Transverse colon (tissue), 4 donors: ENCODE data around the gene ZNF761. TPM values are rescaled to one million over a fixed set of nuclear protein-coding genes. Genes with fewer than 3 reads are reported as not detected.
"Not testable (repeated sequence)": the region's sequence is repeated elsewhere in the genome, so short reads cannot be mapped to it uniquely, and the experiment has no call there.

Source experiments
- DNase-seq: peaks from one replicate; pipeline ENCODE4 v3.0.0-alpha.2; 2019
- H3K27ac ChIP-seq, 4 donors: fragments of 200-600 bp; sonication (generic); 2 replicates each; pipeline ENCODE4 v1.5.1; 2016 to 2018; ENCODE audit warnings: inconsistent platforms in 4 of 4
- H3K27me3 ChIP-seq: fragments of 200-600 bp; sonication (generic); 2 replicates; pipeline ENCODE4 v1.5.1; 2017; ENCODE audit warnings: inconsistent platforms
- H3K36me3 ChIP-seq, 4 donors: fragments of 200-600 bp; sonication (generic); 2 replicates each; pipeline ENCODE4 v1.5.1; 2017 to 2019; ENCODE audit warnings: inconsistent platforms in 4 of 4
- H3K4me1 ChIP-seq, 4 donors: fragments of 200-600 bp; sonication (generic); 2 replicates each; pipeline ENCODE4 v1.5.1; 2017 to 2020; ENCODE audit warnings: inconsistent platforms in 4 of 4
- H3K4me3 ChIP-seq, 4 donors: fragments of 200-600 bp; sonication (generic); 1 replicate in 1 of 4; 2 replicates in 3 of 4; pipeline versions ENCODE4 v1.5.1 to v1.6.1; 2017 to 2019; ENCODE audit warnings: inconsistent platforms in 4 of 4
- H3K9me3 ChIP-seq, 2 donors: fragments of 200-600 bp; sonication (generic); 2 replicates each; pipeline ENCODE4 v1.5.1; 2017 to 2019; ENCODE audit warnings: inconsistent platforms in 2 of 2
- EP300 ChIP-seq: sonication (generic); formaldehyde crosslinking; IDR thresholded peaks from one replicate; pipeline ENCODE4 v1.6.1; 2017; ENCODE audit warnings: antibody characterized with exemption, low read depth
- POLR2A ChIP-seq: fragments of 450-650 bp; IDR thresholded peaks from one replicate; pipeline ENCODE4 v1.6.1; 2016; ENCODE audit warnings: antibody characterized with exemption, mild to moderate bottlenecking, moderate library complexity
- POLR2AphosphoS5 ChIP-seq, 3 donors: sonication (generic); formaldehyde crosslinking; IDR thresholded peaks; one replicate each; pipeline ENCODE4 v1.6.1; 2016; ENCODE audit warnings: antibody characterized with exemption in 3 of 3
- WGBS, 2 donors: methylation state at CpG; one replicate each; pipeline ENCODE4 v1.1.5; 2018; ENCODE audit warnings: low coverage in 1 of 2; 5-methylcytosine and 5-hydroxymethylcytosine counted together
- in situ Hi-C, 4 donors: fragments of 200-750 bp; cut with MboI; loops; one replicate each; pipeline versions ENCODE4 v1.15.0 to v1.15.1; 2017; ENCODE audit warnings: low sequenced_read_pairs in 3 of 4, low pct_ligation_motif_present in 1 of 4, low pct_unique_long_range_greater_than_20kb in 1 of 4
- intact Hi-C: fragments of 100-400 bp; cut with DNase I; formaldehyde crosslinking; loops from one replicate; pipeline ENCODE4 v1.15.1; 2023; ENCODE audit warnings: low total_unique reads
- total RNA-seq, 4 donors: library from RNA; depleted of rRNA; stranded (reverse); fragments of >200 nt; gene quantifications; one replicate each; pipeline ENCODE4 v1.1.0, GENCODE V29; 2016
- TF ChIP-seq, protein P1 (sequence below), 5 experiments: fragments of 200-600 bp in 3 of 5; fragments of 450-650 bp in 2 of 5; sonication (generic) in 3 of 5; IDR thresholded peaks; 1 replicate in 2 of 5; 2 replicates in 3 of 5; pipeline ENCODE4 v1.5.1; 2016 to 2017; ENCODE audit warnings: antibody characterized with exemption in 5 of 5, inconsistent platforms in 3 of 5, mild to moderate bottlenecking in 2 of 5, moderate library complexity in 1 of 5

ZNF761 gene
- total RNA-seq, 4 donors from 2014 or later, result 3.0 to 15.1 (median 10.2) TPM

DNA sequence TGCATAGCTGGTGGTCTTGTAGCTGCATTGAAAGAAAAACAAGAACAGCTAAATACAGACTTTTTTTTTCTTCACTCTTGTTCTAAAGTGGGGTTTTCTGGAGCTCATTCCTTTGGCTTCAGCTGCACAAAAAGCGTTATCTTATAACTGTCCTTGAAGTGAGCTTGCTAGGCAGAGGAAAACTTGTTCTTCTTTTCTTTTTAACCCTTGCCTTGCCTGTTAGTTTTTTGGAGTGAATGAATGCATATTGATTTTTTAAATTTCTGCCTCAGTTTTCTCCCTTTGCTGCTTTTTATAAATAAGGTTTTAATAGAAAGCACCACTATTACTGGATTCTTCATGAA, 35.3 kb upstream of the ZNF761 start:
- 0 to 17% methylated on average over 1 of the region's 1 CpG for whole genome bisulfite sequencing, 2 donors
- TF ChIP-seq, protein P1, sequence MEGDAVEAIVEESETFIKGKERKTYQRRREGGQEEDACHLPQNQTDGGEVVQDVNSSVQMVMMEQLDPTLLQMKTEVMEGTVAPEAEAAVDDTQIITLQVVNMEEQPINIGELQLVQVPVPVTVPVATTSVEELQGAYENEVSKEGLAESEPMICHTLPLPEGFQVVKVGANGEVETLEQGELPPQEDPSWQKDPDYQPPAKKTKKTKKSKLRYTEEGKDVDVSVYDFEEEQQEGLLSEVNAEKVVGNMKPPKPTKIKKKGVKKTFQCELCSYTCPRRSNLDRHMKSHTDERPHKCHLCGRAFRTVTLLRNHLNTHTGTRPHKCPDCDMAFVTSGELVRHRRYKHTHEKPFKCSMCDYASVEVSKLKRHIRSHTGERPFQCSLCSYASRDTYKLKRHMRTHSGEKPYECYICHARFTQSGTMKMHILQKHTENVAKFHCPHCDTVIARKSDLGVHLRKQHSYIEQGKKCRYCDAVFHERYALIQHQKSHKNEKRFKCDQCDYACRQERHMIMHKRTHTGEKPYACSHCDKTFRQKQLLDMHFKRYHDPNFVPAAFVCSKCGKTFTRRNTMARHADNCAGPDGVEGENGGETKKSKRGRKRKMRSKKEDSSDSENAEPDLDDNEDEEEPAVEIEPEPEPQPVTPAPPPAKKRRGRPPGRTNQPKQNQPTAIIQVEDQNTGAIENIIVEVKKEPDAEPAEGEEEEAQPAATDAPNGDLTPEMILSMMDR (IDR thresholded peaks at IDR 0.05), result no peak
- TF ChIP-seq POLR2AphosphoS5 (IDR thresholded peaks at IDR 0.05) (no peak), POLR2A (no peak), EP300 (no peak)
- H3K27ac ChIP-seq, result no peak overlapping the region
- peaks cover 0 to 33% (median 12%) of the 10 kb centered on the region in 4 donors for H3K36me3 ChIP-seq
- in situ Hi-C loops (no loop called here), intact Hi-C loops (no loop called here)
- H3K27me3 ChIP-seq, result no peaks in the 10 kb centered on the region
- peaks cover 3 to 8% of the 10 kb centered on the region in 2 donors for H3K9me3 ChIP-seq
- no peak for DNase-seq
- H3K4me1 ChIP-seq, result peaks cover 4 to 25% (median 17%) of the 10 kb centered on the region in 4 donors
- H3K4me3 ChIP-seq, result peak overlapping the region in 1 of 4 donors; percentile 92

DNA sequence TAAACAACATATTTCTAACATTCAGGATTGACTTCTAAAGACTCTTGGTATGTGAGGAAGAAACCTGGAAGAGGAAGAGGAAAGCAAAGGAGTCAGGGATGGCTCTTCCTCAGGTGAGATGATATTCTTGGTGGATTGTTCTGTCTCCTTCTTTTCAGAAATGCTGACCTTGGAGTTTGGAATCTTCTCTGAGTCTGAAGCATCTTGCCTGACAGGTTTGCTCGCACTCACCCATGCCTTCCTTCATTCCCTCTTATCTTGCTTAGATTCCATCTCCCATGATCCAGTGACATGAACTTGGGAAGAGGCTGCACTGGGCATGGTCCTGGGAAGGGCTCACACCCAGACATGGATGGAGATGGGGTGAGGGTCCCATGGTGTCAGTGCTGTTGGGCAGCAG, 33.9 kb upstream of the ZNF761 start:
- WGBS, 2 donors, result 96 to 100% methylated on average over 1 of the region's 1 CpG
- peaks cover 0 to 46% (median 18%) of the 10 kb centered on the region in 4 donors for H3K36me3 ChIP-seq
- intact Hi-C loops, result not testable (repeated sequence)

DNA sequence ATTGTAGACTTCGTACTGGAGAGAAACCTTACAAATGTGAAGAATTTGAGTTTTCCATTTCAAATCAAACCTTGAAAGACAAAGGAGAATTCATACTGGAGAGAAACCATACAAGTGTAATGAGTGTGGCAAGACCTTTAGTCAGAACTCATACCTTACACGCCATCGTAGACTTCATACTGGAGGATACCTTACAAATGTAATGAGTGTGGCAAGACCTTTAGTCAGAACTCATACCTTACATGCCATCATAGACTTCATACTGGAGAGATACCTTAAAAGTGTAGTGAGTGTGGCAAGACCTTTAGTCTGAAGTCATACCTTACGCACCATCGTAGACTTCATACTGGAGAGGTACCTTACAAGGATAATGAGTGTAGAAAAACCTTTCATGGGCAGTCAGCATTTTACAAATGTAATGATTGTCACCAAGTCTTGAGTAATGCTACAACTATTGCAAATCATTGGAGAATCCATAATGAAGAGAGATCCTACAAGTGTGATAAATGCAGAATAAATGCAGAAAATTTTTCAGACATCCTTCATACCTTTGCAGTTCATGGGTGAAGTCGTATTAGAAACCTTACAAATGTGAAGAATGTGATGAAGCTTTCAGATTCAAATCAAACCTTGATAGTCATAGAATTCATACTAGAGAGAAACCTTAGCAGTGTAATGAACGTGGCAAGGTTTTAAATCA, 22.1 kb upstream of the ZNF761 start:
- no peaks in the 10 kb centered on the region for H3K27me3 ChIP-seq
- H3K4me1 ChIP-seq, result no peaks in the 10 kb centered on the region
- H3K4me3 ChIP-seq, result no peak overlapping the region
- peaks cover 60 to 76% of the 10 kb centered on the region in 2 donors for H3K9me3 ChIP-seq
- H3K36me3 ChIP-seq, result peaks cover 0 to 35% (median 16%) of the 10 kb centered on the region in 4 donors
- no peak overlapping the region for H3K27ac ChIP-seq
- DNase-seq, result no peak
- WGBS, 2 donors, result 79 to 82% methylated on average over 6 to 7 of the region's 7 CpGs
- intact Hi-C loops (no loop called here), in situ Hi-C loops (loop anchor here in 2 of 4 donors (10.0 to 25.0 kb wide), 2 partner anchors 95 to 328 kb away; no protein-coding TSS in a partner anchor)
- TF ChIP-seq, protein P1 (IDR thresholded peaks at IDR 0.05), result no peak
- no peak for TF ChIP-seq POLR2A
- no peak for TF ChIP-seq EP300
- TF ChIP-seq POLR2AphosphoS5 (IDR thresholded peaks at IDR 0.05), result no peak

More for the DNA sequence above, 33.9 kb upstream of the ZNF761 start:
- H3K9me3 ChIP-seq, result peaks cover 5 to 14% of the 10 kb centered on the region in 2 donors
- H3K27ac ChIP-seq, H3K27me3 ChIP-seq, in situ Hi-C loops, H3K4me3 ChIP-seq, DNase-seq: not testable (repeated sequence)
- H3K4me1 ChIP-seq, result peaks cover 4 to 25% (median 17%) of the 10 kb centered on the region in 4 donors

DNA sequence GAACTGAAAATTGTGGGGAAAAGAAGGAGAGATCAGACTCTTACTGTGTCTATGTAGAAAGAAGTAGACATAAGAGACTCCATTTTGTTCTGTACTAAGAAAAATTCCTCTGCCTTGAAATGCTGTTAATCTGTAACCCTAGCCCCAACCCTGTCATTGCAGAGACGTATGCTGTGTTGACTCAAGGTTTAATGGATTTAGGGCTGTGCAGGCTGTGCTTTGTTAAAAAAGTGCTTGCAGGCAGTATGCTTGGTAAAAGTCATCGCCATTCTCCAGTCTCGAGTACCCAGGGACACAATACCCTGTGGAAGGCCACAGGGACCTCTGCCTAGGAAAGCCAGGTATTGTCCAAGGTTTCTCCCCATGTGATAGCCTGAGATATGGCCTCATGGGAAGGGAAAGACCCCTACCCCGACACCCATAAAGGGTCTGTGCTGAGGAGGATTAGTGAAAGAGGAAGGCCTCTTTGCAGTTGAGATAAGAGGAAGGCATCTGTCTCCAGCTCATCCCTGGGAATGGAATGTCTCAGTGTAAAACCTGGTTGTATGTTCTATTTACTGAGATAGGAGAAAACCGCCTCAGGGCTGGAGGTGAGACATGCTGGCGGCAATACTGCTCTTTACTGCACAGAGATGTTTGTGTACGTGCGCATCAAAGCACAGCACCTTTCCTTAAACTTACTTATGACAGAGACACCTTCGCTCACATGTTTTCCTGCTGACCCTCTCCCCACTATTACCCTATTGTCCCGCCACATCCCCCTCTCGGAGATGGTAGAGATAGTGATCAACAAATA, 11.1 kb upstream of the ZNF761 start:
- H3K4me3 ChIP-seq, H3K36me3 ChIP-seq, H3K9me3 ChIP-seq, intact Hi-C loops, H3K27me3 ChIP-seq, H3K4me1 ChIP-seq, DNase-seq, H3K27ac ChIP-seq: not testable (repeated sequence)
- in situ Hi-C loops, result loop anchor here in 2 of 4 donors (10.0 to 25.0 kb wide), 2 partner anchors 317 to 324 kb away; no protein-coding TSS in a partner anchor
- WGBS, 2 donors, result 67% methylated on average over 6 to 11 of the region's 11 CpGs

DNA sequence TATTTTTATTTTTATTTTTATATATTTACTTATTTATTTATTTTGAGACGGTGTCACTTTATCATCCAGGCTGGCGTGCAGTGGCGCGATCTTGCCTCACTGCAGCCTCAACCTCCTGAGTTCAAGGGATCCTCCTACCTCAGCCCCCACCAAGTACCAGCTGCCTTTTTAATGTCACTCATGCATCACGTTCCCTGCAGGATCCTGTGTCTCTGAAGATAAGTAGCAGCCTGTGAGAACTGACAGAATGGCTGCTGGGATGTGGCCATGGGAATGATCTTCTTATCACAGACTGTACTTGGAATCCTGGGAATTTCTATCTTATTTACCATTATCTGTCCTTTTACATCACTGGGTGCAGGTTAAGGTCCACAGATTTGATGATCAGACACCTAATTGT, 9.2 kb upstream of the ZNF761 start:
- Histone ChIP-seq H3K4me1 (no peaks in the 10 kb centered on the region), H3K27me3 (no peaks in the 10 kb centered on the region), H3K4me3 (no peak overlapping the region), H3K9me3 (no peaks in the 10 kb centered on the region), H3K27ac (no peak overlapping the region), H3K36me3 (no peaks in the 10 kb centered on the region)
- DNase-seq, result no peak
- intact Hi-C loops (no loop called here), in situ Hi-C loops (loop anchor here in 2 of 4 donors (10.0 to 25.0 kb wide), 2 partner anchors 315 to 322 kb away; no protein-coding TSS in a partner anchor)
- WGBS, 2 donors, result 88% methylated on average over 5 of the region's 5 CpGs; no CpG with 5 or more reads in 1 of the 2 donors
- TF ChIP-seq POLR2AphosphoS5 (IDR thresholded peaks at IDR 0.05) (no peak), EP300 (no peak), POLR2A (no peak)
- TF ChIP-seq, protein P1 (IDR thresholded peaks at IDR 0.05), result no peak

DNA sequence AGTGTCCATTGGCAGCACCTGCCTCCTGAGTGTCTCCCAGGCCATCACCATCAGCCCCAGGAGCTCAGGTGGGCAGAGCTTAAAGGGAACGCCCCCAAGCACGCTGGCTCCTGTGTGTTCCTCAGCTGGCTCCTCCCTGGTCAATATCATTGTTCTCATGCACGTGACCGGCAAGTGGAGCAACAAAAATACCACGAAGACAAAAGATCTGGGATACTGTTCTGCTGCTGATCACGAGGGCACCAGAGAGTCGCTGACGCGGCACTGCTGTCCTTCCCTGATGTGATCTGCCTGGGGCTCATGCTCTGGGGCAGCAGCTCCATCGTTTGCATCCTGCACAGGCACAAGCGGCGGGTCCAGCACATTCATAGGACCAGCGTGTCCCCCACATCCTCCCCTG, 8.7 kb upstream of the ZNF761 start:
- H3K4me3 ChIP-seq, intact Hi-C loops, H3K4me1 ChIP-seq, H3K27me3 ChIP-seq, H3K36me3 ChIP-seq, DNase-seq, H3K9me3 ChIP-seq, H3K27ac ChIP-seq: not testable (repeated sequence)
- WGBS, 2 donors, result 60% methylated on average over 10 of the region's 13 CpGs; no CpG with 5 or more reads in 1 of the 2 donors
- in situ Hi-C loops, result loop anchor here in 2 of 4 donors (10.0 to 25.0 kb wide), 2 partner anchors 314 to 322 kb away; no protein-coding TSS in a partner anchor

DNA sequence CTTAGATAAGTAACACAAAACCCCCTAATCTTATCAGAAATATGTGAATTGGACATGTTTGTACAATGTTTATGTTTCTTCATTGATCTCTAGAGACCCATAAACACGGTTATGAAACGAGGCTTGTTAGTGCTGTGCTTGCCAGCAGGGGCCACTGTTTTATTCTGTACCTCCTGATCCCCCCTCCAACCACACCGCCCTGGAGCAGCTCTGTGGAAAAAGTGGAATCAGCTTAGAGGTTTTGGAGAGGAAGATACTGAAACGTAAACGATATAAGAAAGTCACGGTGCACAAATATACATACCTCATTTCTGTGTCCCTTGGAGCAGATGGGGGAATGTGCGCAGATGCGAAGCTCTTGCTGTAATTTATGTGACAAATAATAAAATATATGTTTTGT, 8.1 kb upstream of the ZNF761 start:
- H3K27ac ChIP-seq, H3K27me3 ChIP-seq, DNase-seq, H3K4me1 ChIP-seq, H3K36me3 ChIP-seq, H3K4me3 ChIP-seq, intact Hi-C loops, H3K9me3 ChIP-seq: not testable (repeated sequence)
- in situ Hi-C loops, result loop anchor here in 2 of 4 donors (10.0 to 25.0 kb wide), 2 partner anchors 314 to 321 kb away; no protein-coding TSS in a partner anchor
- 53 to 69% methylated on average over 5 to 8 of the region's 8 CpGs for WGBS, 2 donors
